GM21529 (cell line): Measurements from ENCODE around the gene TMPRSS7.

ENCODE experiments used
- ATAC-seq: cut with Tn5 transposase; IDR thresholded peaks from one replicate; pipeline ENCODE4 v1.9.1; 2021; ENCODE audit not compliant: unreplicated experiment

The TMPRSS7 gene

GRCh38 chr3:112126511-112126911 is 92.0 kb downstream of the TMPRSS7 start:
- no peak for ATAC-seq

- ATAC-seq, result no peak
These were observed 93.3 kb downstream of the TMPRSS7 start for GRCh38 chr3:112127522-112128494.

GRCh38 chr3:112128843-112129727 is 94.5 kb downstream of the TMPRSS7 start:
- ATAC-seq, result peak; percentile 45

- no peak for ATAC-seq
These were observed 95.5 kb downstream of the TMPRSS7 start for GRCh38 chr3:112129925-112130637.

- ATAC-seq, result no peak
These were observed 96.1 kb downstream of the TMPRSS7 start for GRCh38 chr3:112130638-112130993.
